Endothelial cell of coronary artery (primary cell): ENCODE data around the gene CCL28. TPM values are rescaled to one million over a fixed set of nuclear protein-coding genes. Genes with fewer than 3 reads are reported as not detected.

Source experiments
- total RNA-seq: library from RNA; depleted of rRNA; stranded (reverse); fragments of >200 nt; gene quantifications from 2 replicates; pipeline ENCODE4 v1.2.3, GENCODE V29; 2014

The CCL28 gene
- 0.18 and 0.38 TPM in 2 replicates for total RNA-seq

GRCh38 chr5:43412156-43412555, at the start of gene CCL28:
Gene CCL28 (minus strand): TSS chr5:43412391. CDS start chr5:43412316, 75 bp downstream.

Other genes with a start within 250 kb of the CCL28 start
- gene NIM1K, start 220.2 kb downstream of the CCL28 start, total RNA-seq, result 0.09 TPM in 1 of 2 replicates, not detected in the other
- 18.1 and 20.7 TPM in 2 replicates for gene HMGCS1, start 99.0 kb downstream of the CCL28 start, total RNA-seq
- gene TMEM267, start 71.5 kb upstream of the CCL28 start, total RNA-seq, result 10.7 and 12.8 TPM in 2 replicates
- 3.1 and 3.6 TPM in 2 replicates for gene C5orf34, start 102.8 kb upstream of the CCL28 start, total RNA-seq
- gene PAIP1, start 144.7 kb upstream of the CCL28 start, total RNA-seq, result 55.8 and 64.6 TPM in 2 replicates
- 52.5 and 69.9 TPM in 2 replicates for gene NNT, start 190.8 kb upstream of the CCL28 start, total RNA-seq